Smooth muscle cell (in vitro differentiated cells): ENCODE data around the gene IL1RAPL1. TPM values are rescaled to one million over a fixed set of nuclear protein-coding genes. Genes with fewer than 3 reads are reported as not detected.

Experiments used
- DNase-seq: peaks from one replicate; lab custom pipeline; 2025; ENCODE audit not compliant: unreplicated experiment; lab: John Stamatoyannopoulos, UW
- H2AFZ ChIP-seq: fragments of 200-600 bp; sonication (generic); 2 replicates; pipeline ENCODE4 v1.6.0; 2016; ENCODE audit warnings: antibody characterized with exemption, low read depth, mild to moderate bottlenecking
- H3F3A ChIP-seq: fragments of 200-600 bp; sonication (generic); 2 replicates; pipeline ENCODE4 v1.6.0; 2017; ENCODE audit warnings: antibody characterized with exemption, low read depth
- H3K27ac ChIP-seq: fragments of 200-600 bp; sonication (generic); 2 replicates; pipeline ENCODE4 v1.5.1; 2016; ENCODE audit warnings: low read depth, mild to moderate bottlenecking
- H3K27me3 ChIP-seq: fragments of 200-600 bp; sonication (generic); 2 replicates; pipeline ENCODE4 v1.6.1; 2016; ENCODE audit warnings: low read depth, mild to moderate bottlenecking
- H3K36me3 ChIP-seq: fragments of 200-600 bp; sonication (generic); 2 replicates; pipeline ENCODE4 v1.5.1; 2016; ENCODE audit warnings: low read depth
- H3K4me1 ChIP-seq: fragments of 200-600 bp; sonication (generic); 2 replicates; pipeline ENCODE4 v1.5.1; 2016; ENCODE audit warnings: low read depth
- H3K4me2 ChIP-seq: fragments of 200-600 bp; sonication (generic); 2 replicates; pipeline ENCODE4 v1.6.0; 2016; ENCODE audit warnings: mild to moderate bottlenecking
- H3K4me3 ChIP-seq: fragments of 200-600 bp; sonication (generic); 2 replicates; pipeline ENCODE4 v1.5.1; 2016; ENCODE audit warnings: mild to moderate bottlenecking
- H3K79me2 ChIP-seq: fragments of 200-600 bp; sonication (generic); 2 replicates; pipeline ENCODE4 v1.6.0; 2016; ENCODE audit warnings: low read depth, mild to moderate bottlenecking
- H3K9ac ChIP-seq: fragments of 200-600 bp; sonication (generic); 2 replicates; pipeline ENCODE4 v1.6.0; 2016; ENCODE audit warnings: low read depth
- H3K9me3 ChIP-seq: fragments of 200-600 bp; sonication (generic); replicated peaks from 2 replicates; pipeline ENCODE4 v1.5.1; 2016; ENCODE audit warnings: low read depth
- H4K20me1 ChIP-seq: fragments of 200-600 bp; sonication (generic); 2 replicates; pipeline ENCODE4 v1.6.0; 2016; ENCODE audit warnings: low read depth
- WGBS: methylation state at CpG from one replicate; pipeline ENCODE4 v1.1.7; 2016; ENCODE audit warnings: low lambda C conversion rate; 5-methylcytosine and 5-hydroxymethylcytosine counted together
- polyA plus RNA-seq: library from polyadenylated mRNA; unstranded; fragments of >200 nt; fragmentation: Nextera tagmentation; extraction: Ambion mirVana; gene quantifications from 2 replicates; pipeline ENCODE4 v1.2.1, GENCODE V29; 2016
- total RNA-seq: library from RNA; depleted of rRNA; stranded (reverse); fragments of >200 nt; gene quantifications from 2 replicates; pipeline ENCODE4 v1.2.3, GENCODE V29; 2014
- TF ChIP-seq, protein P1 (sequence below): fragments of 200-600 bp; sonication (generic); IDR thresholded peaks from 2 replicates; pipeline ENCODE4 v1.5.1; 2017; ENCODE audit warnings: borderline replicate concordance, mild to moderate bottlenecking, antibody characterized with exemption; ENCODE audit not compliant: insufficient read depth, poor library complexity, severe bottlenecking

IL1RAPL1 gene
- total and polyA plus RNA-seq, 2 experiments from 2014 or later: 0.04 TPM; not detected in 1

DNA sequence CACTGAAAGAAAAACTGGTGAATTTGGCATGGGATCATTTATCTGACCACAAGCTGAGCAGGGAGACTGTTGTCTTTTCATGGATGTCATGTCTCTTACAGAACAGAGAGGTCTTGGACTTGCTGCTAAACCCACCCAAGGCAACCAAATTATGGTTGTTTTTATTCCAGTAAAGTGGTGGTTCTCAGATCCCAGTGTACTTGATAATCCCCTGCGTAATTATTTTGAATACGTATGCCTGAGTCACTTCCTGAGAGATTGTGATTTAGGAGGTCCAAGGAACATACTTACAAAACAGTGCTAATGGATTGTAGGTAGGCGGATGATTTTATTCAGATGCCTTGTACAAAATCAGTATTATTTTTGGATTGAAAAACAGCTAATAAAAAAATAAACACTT lies 585.6 kb downstream of the IL1RAPL1 start:
- Histone ChIP-seq H3K4me3 (no peak overlapping the region), H3K27me3 (no peaks in the 10 kb centered on the region), H2AFZ (no peak overlapping the region), H3K4me1 (no peaks in the 10 kb centered on the region), H4K20me1 (no peaks in the 10 kb centered on the region), H3F3A (no peaks in the 10 kb centered on the region), H3K4me2 (no peak overlapping the region), H3K36me3 (no peaks in the 10 kb centered on the region), H3K79me2 (no peaks in the 10 kb centered on the region), H3K9me3 (no peaks in the 10 kb centered on the region), H3K27ac (no peak overlapping the region), H3K9ac (no peak overlapping the region)
- TF ChIP-seq, protein P1, sequence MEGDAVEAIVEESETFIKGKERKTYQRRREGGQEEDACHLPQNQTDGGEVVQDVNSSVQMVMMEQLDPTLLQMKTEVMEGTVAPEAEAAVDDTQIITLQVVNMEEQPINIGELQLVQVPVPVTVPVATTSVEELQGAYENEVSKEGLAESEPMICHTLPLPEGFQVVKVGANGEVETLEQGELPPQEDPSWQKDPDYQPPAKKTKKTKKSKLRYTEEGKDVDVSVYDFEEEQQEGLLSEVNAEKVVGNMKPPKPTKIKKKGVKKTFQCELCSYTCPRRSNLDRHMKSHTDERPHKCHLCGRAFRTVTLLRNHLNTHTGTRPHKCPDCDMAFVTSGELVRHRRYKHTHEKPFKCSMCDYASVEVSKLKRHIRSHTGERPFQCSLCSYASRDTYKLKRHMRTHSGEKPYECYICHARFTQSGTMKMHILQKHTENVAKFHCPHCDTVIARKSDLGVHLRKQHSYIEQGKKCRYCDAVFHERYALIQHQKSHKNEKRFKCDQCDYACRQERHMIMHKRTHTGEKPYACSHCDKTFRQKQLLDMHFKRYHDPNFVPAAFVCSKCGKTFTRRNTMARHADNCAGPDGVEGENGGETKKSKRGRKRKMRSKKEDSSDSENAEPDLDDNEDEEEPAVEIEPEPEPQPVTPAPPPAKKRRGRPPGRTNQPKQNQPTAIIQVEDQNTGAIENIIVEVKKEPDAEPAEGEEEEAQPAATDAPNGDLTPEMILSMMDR: no peak
- DNase-seq: no peak
- 71% methylated on average over 3 of the region's 3 CpGs for WGBS

DNA sequence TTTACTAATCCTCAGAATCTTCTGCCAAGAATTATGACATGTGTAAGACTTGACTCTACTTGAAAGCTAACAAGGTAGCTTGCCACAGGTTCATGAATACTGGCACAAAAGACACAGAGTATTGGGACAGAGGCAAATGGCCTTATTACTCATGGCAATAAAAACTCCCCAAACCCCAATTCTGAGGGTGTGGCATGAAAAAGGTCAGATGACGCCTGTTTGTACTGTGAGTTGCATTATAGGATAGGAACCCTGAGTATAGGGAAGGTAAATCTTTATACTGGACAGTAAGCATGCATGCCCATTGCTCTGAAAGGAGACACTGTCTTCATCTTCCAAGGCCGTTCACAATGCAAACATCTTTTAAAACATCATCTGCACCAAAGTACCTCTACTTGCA lies 600.0 kb downstream of the IL1RAPL1 start:
- TF ChIP-seq, protein P1: no peak
- Histone ChIP-seq H3K9me3 (no peaks in the 10 kb centered on the region), H3F3A (no peaks in the 10 kb centered on the region), H3K4me3 (no peak overlapping the region), H3K27me3 (no peaks in the 10 kb centered on the region), H2AFZ (no peak overlapping the region), H3K27ac (no peak overlapping the region), H3K79me2 (no peaks in the 10 kb centered on the region), H3K36me3 (no peaks in the 10 kb centered on the region), H4K20me1 (no peaks in the 10 kb centered on the region), H3K4me1 (no peaks in the 10 kb centered on the region), H3K4me2 (no peak overlapping the region), H3K9ac (no peak overlapping the region)
- WGBS: 72% methylated on average over 2 of the region's 2 CpGs
- no peak for DNase-seq

DNA sequence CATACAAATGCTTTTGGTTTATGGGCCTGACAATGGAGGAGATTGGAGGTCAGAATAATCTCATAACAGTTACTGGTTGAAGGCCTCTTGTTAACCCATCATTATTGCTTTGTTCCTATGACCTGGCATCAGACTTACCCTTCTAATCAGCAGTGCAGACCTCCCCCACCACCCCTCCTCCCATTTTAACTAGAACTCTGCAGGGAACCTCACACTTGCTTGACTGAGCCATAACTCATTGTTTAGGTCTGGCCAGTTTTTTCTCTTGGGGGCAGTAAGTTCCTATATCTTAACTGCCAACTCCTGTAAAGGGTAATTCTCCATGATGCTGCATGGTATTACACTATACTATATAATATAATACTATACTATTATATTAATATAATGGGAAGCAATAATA lies 609.3 kb downstream of the IL1RAPL1 start:
- Histone ChIP-seq H3K4me3 (no peak overlapping the region), H3K4me2 (no peak overlapping the region), H3K27me3 (no peaks in the 10 kb centered on the region), H3K27ac (no peak overlapping the region), H4K20me1 (no peaks in the 10 kb centered on the region), H3K79me2 (no peaks in the 10 kb centered on the region), H3K9me3 (no peaks in the 10 kb centered on the region), H3K9ac (no peak overlapping the region), H3K36me3 (no peaks in the 10 kb centered on the region), H3F3A (no peaks in the 10 kb centered on the region), H2AFZ (no peak overlapping the region), H3K4me1 (no peaks in the 10 kb centered on the region)
- no peak for DNase-seq
- TF ChIP-seq, protein P1: no peak

DNA sequence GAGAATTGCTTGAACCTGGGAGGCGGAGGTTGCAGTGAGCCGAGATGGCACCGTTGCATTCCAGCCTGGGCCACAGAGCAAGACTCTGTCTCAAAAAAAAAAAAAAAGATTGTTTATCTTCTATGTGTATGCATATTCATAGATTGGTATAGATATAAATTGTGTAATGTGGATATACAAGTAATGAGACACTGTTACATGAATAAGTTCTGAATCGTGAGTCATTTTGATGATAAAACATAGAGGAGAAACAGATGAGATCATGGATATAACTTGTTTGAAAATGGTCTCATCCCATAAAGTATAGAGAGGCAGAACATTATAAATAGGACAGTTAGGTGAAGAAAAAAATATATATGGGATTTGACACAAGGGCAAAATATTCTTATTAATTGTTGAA lies 628.0 kb downstream of the IL1RAPL1 start:
- 88% methylated on average over 4 of the region's 4 CpGs for WGBS
- Histone ChIP-seq H3K4me2 (no peak overlapping the region), H4K20me1 (no peaks in the 10 kb centered on the region), H3F3A (no peaks in the 10 kb centered on the region), H3K79me2 (no peaks in the 10 kb centered on the region), H3K27me3 (no peaks in the 10 kb centered on the region), H3K36me3 (no peaks in the 10 kb centered on the region), H3K9ac (no peak overlapping the region), H3K4me3 (no peak overlapping the region), H3K27ac (no peak overlapping the region), H2AFZ (no peak overlapping the region), H3K4me1 (no peaks in the 10 kb centered on the region), H3K9me3 (no peaks in the 10 kb centered on the region)
- no peak for DNase-seq
- TF ChIP-seq, protein P1: no peak
